ENCODE results near the gene NIPAL3.

The NIPAL3 gene

DNA sequence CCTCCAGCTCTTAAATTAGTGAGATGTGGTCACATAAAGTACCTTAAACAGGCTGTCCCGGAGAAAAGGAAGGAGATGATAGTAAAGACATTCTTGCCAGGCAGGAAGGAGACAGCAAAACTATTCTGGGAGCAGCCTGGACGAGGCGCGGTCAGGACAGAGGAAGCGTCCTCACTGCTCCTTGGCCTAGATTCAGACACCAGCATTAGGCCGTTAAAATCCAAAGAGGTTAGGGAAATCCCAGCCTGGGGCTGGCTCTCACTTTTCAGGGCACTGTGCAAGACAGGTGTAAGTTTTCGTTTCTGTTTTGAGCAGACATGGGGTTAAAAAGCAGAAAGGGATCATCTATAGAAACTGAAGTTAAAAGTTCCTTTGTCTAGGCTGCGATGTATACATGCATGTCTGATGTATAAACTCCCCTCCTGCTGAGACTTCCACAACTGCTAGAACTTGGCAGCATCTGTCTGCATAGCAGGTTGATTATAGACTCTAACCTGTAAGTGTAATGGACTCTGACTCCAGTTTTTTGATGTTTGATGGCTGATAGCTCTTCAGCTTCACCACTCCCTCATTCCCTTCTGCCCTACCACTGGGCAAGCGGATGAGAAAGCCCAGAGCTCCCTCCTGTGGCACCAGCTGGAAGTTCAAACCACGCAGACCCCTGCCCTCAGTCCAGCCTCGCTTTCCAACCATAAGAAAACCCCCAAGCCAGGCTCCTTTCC lies 23.6 kb upstream of the NIPAL3 start:
- peak; percentile 43 for DNase-seq (ENCODE audit: low read depth)

DNA sequence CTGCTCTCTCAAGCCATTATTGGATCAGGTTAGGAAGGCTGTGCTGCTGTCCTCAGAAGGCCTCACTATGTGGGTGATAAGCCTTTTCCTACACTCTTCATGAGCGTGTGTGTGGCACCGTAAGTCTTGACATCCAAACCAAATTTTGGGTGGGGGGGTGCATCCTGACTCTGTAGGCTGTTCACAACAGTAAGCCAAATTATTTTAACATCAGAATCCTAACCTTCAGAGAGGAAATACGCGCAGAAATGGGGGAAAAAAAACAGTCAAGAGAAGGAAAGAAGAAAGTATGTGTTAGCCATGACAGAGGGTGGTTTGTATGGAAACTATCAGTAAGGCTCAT lies 23.0 kb upstream of the NIPAL3 start:
- DNase-seq (ENCODE audit: low read depth), result no peak

DNA sequence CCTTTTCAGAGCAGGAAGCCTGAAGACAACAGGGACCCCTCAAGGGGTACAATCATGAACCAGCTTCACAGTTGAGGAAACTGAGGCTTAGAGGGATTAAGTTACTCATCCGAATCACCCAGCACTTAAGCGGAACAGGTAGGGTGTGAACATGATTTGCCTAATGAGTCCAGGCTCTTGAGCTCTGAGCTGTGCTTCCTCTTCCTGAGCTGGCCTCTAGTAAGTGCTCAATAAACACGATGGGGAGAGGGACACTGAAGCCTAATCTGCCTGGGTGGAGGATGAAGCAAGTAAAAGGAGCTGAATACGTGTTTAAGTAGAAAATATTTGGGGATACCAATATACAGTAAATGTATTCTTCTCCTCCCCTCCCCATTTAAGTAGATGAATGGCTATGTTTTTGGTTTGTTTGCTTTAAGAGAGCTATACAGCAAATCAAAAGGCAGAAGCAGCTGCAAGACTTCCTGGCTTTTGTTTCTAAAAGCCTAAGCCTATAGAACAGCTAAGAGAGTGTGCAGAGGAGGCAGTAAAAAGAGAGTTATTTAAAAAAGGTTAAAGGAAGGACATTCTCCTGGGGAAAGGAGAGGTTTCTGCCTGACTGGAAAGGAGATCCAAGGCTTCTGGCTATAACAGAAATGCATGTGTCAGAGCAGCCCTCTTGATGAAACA lies 22.5 kb upstream of the NIPAL3 start:
- no peak for DNase-seq (ENCODE audit: low read depth)

DNA sequence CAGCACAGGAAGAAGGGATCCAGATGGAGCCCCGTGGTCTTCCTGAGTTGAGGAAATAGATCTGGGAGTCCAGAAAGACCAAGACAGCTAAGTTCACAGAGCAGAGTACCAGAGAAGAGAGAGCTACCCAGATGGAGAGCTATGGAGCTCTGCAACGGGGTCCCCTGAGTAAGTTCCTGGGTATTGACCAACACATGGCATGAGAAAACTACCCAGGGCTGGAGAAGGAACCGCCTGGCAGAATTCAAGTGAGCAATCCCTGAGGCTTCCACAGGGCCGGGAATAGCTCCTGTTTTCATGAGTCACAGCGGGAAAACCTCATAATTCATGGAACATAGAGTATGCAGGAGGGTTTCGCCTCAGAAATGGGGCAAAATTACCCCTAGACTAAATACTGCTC lies 21.7 kb upstream of the NIPAL3 start:
- DNase-seq (ENCODE audit: low read depth), result no peak

DNA sequence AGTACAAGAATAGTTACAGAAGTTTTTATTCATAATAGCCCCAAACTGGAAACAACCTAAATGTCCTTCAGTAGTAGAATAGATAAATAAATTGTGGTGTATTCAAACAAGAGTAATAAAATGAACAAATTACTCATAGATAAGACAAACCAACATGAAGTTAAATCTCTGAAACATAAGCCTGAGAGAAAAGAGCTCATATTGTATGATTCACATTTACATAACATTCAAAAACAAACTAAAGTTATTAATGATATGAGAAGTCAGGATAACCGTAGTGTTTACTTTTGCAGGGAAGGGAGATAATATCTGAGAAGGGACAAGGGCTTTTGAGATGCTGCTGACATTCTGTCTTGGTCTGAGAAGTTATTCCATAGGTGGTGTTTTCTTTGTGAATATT lies 15.5 kb upstream of the NIPAL3 start:
- DNase-seq (ENCODE audit: low read depth), result no peak

DNA sequence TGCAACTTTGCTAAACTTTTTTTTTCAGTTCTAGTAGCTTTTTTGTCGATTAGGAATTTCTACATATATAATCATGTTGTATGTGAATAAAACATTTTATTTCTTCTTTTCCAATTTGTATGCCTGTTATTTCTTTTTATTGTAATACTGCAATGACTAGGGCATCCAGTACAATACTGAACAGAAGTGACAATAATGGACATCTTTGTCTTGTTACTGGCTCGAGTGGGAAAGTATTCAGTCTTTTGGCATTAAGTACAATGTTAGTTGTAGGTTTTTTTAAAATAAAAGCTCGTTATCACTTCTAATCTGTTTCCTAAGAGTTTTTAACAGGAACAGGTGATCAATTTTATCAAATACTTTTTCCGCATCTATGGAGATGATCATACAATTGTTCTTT lies 11.8 kb upstream of the NIPAL3 start:
- no peak for DNase-seq (ENCODE audit: low read depth)

DNA sequence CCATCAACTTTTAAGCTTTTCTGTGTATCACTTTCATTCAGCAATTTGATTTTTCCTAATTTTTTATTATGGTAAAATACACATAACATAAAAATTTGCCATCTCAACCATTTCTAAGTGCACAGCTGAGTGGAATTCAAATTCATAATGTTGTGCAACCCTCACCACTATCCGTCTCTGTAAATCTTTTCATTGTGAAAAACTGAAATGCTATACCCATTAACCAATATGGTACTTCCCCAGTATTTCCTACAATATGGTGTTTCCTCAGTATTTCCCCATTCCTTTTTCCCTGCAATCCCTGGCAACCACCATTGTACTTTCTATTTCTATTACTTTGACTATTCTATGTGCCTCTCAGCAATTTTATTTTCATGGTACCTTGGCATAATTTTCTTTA lies 8.8 kb upstream of the NIPAL3 start:
- DNase-seq (ENCODE audit: low read depth), result no peak

DNA sequence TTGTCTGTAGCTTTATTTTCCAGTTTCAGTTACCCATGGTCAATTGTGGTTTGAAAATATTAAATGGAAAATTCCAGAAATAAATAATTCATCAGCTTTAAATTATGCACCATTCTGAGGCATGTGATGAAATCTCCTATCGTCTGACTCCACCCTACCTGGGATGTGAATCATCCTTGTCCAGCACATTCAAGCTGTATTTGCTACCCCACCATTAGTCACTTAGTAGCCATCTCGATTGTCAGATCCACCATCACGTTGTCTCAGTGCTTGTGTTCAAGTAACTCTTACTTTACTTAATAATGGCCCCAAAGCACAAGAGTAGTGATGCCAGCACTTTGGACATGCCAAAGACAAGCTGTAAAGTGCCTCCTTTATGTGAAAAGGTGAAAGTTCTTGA lies 6.1 kb upstream of the NIPAL3 start:
- no peak for DNase-seq (ENCODE audit: low read depth)

DNA sequence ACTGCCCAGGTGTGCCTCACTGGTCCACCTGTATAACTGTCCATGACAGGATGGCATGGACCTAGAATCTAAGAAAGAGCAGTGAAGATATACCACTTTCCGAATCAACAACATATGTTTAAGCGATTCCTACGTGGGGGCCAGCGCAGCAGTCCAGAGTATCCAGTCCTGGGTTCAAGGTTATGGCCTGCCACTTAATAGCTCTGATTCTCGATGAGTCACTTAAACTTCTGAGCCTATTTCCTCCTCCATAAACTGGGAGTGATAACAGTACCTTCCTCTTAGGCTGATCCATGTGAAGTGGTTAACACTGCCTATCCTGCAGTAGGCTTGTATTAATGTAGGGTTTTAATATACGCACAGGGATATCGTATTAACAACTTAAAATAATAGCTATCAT lies 4.9 kb upstream of the NIPAL3 start:
- no peak for DNase-seq (ENCODE audit: low read depth)

DNA sequence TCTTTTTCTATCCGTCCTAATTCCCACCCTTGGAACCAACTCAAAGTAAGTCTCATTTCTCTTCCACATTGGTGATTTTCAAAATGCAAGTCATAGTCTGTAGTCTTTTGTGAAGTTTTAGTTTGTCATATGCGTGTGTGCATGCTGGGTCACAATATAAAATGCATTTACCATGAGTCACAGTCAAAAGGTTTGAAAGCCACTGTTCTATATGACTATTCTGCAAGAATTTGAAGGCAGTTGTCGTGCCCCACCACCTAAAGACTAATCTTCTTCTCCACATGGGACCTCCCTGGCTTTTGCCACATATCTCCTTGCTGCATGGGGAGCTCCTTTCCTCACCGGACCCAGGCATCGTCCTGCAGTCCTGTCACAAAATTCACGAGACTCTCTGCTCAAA lies 3.6 kb upstream of the NIPAL3 start:
- DNase-seq (ENCODE audit: low read depth), result no peak

DNA sequence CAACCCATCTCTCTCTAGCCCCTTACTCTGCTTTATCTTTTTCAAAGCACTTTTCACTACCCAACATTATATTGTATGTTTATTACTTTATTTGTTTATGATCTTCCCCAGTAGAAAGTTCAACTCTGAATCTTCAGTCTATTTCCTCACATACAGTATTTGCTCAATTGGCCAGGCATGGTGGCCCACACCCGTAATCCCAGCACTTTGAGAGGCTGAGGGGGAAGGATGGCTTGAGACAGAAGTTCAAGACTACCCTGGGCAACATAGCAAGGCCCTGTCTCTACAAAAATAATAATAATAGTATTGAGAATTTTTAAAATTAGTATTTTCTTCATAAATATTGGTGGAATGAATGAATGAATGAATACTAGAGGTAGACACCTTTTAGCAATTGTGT lies 3.2 kb upstream of the NIPAL3 start:
- no peak for DNase-seq (ENCODE audit: low read depth)

DNA sequence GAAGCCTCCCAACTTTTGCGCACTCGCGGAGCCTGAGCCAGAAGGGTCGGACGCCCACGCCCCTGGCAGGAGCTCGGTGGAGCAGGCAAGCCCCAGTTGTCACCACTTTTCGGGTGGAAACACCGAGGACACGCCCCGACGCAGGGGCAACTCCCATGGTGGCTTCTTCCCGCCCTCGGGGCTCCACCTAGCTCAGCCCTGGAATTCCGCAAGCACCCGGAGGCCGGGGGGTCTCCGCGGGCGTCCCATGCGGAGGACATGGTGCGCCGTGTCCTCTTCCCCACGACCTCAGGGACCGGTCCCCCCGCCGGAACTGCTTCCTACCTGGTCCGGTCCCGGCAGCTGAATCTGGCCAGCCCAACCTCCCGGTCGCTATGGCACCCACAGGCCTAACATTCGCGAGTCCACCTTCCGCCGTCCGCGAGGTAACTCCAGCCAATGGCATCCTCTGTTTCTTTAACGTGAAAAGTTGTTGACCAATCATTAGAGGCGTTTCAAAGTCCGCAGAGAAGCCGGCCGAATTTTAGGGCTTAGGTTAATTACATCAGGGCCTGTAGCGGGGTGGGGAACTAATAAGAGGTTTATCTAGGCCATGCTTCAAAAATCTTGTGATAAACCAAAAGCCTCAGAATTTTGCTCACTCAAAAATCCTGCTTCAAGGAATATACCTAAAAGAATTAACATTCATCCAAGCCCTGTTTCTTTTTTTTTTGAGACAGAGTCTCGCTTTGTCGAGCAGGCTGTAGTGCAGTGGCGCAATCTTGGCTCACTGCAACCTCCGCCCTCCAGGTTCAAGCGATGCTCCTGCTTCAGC lies 2.0 kb upstream of the NIPAL3 start, which contains the start of gene STPG1:
TSS of gene STPG1 (minus strand) at position 433 of the 814 bp plus-strand sequence. CDS start 12,394 bp downstream, outside the sequence.
- DNase-seq (ENCODE audit: low read depth), result peak; percentile 51

DNA sequence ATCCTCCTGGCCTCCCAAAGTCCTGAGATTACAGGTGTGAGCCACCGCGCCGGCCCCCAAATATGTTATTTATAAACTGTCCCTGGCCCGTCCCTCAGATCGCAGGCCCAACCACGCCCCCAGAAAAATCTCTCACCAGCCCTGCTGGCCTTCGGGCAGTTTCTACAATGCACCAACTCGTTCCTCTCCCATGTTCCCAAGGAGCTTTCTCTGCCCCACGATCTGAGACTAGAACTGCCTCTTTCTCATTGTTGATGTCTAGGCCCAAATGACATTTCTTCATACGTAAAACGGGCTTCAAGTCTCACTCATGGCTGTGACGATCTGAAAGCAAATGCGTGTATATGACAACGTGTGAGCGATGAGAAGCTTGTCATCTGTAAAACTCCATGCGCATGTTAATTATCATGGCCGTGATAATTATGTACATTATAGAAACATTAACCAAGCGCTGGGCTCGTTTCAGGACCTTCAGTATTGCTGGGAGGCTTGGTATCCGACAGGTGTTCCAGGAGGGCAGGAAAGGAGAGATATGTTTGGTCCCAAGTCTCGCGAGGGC lies 748 bp upstream of the NIPAL3 start:
- DNase-seq (ENCODE audit: low read depth), result no peak

DNA sequence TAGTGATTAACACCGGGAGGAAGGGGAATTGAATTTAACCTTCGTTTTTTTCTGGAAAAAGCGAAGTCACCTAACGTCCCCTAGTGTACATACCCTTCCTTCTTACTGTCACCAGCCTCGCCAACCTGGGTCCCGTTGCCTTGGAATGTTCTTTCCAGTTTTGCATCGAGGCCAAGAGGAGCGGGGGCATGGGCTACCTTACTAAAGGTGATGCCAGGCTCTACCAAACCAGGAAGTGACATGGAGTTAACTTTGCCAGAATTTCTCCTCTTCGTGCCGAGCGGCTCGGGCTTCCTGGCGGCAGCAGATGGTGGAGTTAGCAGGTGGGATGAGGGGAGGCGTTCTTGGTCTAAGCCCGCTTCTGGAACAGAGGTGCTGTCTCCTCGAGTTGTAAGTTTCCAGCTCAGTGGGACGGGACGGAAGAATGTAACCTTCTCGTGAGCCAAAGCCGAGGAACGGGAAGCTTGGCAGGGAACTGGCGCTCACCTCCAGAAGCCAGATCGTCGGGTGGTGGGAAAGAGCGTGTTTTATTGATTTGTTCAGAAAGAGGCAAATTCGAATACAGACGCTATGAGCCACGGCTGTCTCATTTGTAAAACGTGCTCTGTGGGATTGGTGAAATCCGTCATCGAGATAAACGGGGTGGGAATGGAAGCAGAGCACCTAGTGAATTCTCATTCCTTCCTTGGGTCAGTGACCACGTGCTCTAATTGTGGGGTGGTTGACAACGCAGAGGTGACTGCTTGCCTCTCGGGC lies 486 bp downstream of the NIPAL3 start:
- DNase-seq (ENCODE audit: low read depth), result no peak

DNA sequence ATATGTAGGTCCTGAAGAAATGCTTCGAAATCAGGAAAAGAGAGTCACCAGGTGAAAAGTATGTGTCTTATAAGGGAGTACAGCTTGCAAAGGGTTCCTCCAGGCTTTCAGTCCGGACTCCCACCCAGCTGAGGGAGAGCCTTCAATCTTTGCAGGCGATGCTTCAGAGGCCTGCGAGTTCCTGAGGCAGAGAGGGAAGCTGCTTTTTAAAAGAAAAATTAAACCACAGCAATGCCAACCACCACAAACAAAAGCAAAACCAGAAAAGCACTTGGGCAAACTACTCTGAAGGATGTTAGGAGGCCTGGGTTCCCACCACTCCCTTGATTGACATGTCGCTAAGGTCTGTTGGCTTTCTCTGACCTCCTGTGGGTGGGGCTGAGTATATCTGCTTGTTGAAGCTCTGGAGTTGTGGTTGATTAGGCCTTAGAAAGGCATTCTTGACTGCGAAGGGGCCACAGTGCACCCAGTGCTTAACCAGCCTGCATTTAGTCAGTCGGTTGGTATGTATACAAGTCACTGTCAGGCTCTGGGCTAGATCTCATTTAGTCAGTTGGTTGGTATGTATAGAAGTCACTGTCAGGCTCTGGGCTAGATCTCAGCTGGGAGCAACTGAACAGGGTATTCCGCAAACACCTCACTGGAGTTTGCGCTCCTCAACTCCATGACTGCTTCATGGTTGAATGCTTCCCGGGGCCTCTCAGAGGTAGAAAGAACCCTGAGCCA lies 1.2 kb downstream of the NIPAL3 start:
- DNase-seq (ENCODE audit: low read depth), result peak; percentile 27

DNA sequence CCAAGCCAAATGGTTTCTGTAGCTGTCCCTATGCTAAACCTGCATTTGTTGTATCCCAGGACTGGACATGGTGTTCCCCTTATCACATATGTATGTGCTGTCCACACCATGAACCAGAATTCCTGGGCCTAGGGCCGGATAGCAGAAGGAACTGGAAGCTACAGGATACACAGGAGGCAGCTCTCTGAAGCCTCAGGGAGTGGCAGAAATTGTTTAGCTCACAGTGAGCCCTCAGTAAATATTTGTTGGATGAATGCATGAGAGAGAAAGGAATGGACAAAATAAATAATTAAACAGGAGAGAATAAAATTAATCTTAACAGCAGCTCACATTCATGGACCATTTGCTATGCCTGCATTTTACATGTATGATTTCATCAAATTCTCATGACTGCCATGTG lies 2.1 kb downstream of the NIPAL3 start:
- no peak for DNase-seq (ENCODE audit: low read depth)

DNA sequence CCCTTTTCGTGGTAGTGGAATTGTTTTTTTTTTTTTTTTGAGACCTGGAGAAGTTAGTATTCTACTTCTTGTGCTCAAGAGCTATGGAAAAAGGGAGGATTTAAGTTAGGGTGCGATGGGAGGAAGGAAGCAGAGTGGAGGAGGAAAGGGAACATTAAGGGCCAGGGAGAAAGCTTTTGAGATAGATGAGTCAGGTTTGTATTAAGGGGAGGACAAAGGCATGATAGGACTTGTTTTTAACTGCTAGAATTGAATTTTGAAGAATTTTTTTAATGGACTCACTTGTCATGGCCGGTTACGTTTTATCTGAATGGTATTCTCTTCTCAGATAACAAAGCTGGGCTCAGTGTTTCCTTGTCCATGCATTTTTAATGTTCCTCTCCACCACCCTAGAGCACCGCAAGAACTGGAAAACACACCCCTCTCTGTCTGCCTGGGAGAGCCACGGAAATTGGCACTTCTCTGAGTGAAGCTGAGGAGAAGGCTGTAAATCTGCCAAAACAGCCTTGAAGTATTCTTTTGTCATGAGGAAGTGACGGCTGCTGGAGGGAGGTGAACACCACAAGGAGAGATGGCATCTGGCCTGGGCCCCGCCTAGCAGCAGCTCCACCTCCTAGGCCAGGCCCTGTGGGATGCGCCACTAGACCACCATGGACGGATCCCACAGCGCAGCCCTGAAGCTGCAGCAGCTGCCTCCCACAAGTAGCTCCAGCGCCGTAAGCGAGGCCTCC lies 3.5 kb downstream of the NIPAL3 start:
- DNase-seq (ENCODE audit: low read depth), result no peak

DNA sequence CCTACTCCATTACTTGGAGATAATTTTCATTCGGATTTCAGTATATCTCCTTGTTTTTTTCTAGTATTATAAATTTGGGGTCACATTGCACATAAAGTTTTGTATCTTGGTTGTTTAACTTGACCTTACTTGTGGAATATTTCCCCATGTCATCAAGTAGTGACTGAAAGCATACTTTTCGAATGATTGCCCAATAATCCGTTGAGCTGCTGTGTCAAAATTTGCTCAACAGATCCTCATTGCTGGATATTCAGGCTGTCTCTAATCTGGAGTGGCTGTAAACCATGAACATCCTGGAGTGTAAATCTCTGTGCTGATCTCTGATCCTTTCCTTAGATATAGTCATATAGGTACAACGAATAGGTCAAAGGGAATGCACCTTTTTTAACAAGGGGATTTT lies 4.9 kb downstream of the NIPAL3 start:
- no peak for DNase-seq (ENCODE audit: low read depth)

DNA sequence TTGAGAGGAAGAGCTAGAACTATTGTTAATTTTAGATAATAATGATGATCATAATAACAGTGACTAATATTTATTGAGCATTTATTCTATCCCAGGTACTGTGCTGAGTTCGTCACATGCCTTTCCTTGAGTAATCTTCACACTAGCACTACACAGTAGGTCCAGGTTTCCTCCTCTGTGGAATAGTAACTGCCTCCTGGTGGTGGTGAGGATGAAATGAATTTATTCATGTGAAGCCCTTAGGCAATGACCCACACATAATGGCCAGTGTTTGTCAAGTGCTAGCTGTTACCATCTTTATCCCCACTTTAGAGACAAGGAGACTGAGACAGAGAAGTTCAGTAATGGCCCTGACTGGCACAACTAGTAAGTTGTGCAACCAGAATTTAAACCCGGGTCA lies 5.9 kb downstream of the NIPAL3 start:
- DNase-seq (ENCODE audit: low read depth), result no peak

DNA sequence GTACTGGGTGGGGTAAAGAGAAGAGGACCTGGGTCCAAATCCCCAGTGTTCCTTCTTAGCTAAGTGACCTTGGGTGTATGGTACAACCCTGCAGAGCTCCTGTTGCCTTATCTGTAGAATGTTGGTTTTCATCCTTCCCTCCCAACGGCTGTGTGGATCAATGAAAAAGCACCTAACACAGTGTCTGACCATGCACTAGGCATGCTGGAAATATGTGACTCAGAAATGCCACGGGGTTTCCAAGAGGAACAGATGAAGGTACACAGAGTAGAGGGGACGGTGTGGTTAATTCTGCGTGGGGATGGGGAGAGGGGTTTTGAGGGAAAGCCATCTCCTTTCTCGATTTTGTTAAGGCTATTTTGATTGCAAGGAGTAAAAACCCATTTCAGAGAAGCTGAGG lies 8.6 kb downstream of the NIPAL3 start:
- no peak for DNase-seq (ENCODE audit: low read depth)

DNA sequence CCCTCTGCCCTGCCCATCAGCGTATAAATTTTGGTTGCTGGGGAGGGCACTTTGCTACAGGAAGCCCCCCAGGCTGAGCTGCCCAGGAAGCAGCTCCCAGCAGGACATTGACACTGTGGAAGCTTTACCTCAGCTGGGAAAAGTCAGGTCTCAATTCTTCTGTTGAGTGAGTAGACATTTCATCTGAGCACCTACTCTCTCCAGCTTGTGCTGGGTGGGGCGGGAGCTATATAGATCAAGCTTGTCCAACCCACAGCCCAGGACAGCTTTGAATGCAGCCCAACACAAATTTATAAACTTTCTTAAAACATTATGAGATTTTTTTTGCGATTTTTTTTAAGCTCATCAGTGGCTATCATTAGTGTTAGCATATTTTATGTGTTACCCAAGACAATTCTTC lies 9.4 kb downstream of the NIPAL3 start:
- no peak for DNase-seq (ENCODE audit: low read depth)
